HEK293 (cell line): ENCODE results near the gene PRKG1.

Source experiments
- KLF1 ChIP-seq: fragments of 450-650 bp; formaldehyde crosslinking; IDR thresholded peaks from 2 replicates; pipeline ENCODE4 v1.5.1; 2016; ENCODE audit warnings: missing biosample characterization, missing genetic modification characterization
- MYNN ChIP-seq: fragments of 450-650 bp; formaldehyde crosslinking; IDR thresholded peaks from 2 replicates; pipeline ENCODE4 v1.5.1; 2016; ENCODE audit warnings: missing biosample characterization, missing genetic modification characterization, borderline replicate concordance
- YY1 ChIP-seq: fragments of 450-650 bp; formaldehyde crosslinking; IDR thresholded peaks from 2 replicates; pipeline ENCODE4 v1.5.1; 2018; ENCODE audit warnings: missing biosample characterization, missing genetic modification characterization
- ZBTB20 ChIP-seq: fragments of 450-650 bp; formaldehyde crosslinking; IDR thresholded peaks from 2 replicates; pipeline ENCODE4 v1.5.1; 2016; ENCODE audit warnings: missing biosample characterization, missing genetic modification characterization
- ZEB2 ChIP-seq: fragments of 450-650 bp; formaldehyde crosslinking; IDR thresholded peaks from 2 replicates; pipeline ENCODE4 v1.5.1; 2016; ENCODE audit warnings: missing biosample characterization, missing genetic modification characterization
- ZFP3 ChIP-seq: fragments of 450-650 bp; formaldehyde crosslinking; IDR thresholded peaks from 2 replicates; pipeline ENCODE4 v1.5.1; 2016; ENCODE audit warnings: low read depth, missing biosample characterization, missing genetic modification characterization
- ZFP37 ChIP-seq: fragments of 450-650 bp; formaldehyde crosslinking; IDR thresholded peaks from 2 replicates; pipeline ENCODE4 v1.5.1; 2016; ENCODE audit warnings: missing biosample characterization, missing genetic modification characterization
- ZNF18 ChIP-seq: fragments of 450-650 bp; formaldehyde crosslinking; IDR thresholded peaks from 2 replicates; pipeline ENCODE4 v1.5.1; 2016; ENCODE audit warnings: missing biosample characterization, missing genetic modification characterization
- TF ChIP-seq, protein P1 (sequence below): fragments of 450-650 bp; formaldehyde crosslinking; IDR thresholded peaks from 2 replicates; pipeline ENCODE4 v1.5.1; 2016; ENCODE audit warnings: missing biosample characterization, missing genetic modification characterization

- TF ChIP-seq YY1 (tag by site-specific recombination): no peak
- TF ChIP-seq MYNN (tag by site-specific recombination): no peak
- TF ChIP-seq, protein P1, sequence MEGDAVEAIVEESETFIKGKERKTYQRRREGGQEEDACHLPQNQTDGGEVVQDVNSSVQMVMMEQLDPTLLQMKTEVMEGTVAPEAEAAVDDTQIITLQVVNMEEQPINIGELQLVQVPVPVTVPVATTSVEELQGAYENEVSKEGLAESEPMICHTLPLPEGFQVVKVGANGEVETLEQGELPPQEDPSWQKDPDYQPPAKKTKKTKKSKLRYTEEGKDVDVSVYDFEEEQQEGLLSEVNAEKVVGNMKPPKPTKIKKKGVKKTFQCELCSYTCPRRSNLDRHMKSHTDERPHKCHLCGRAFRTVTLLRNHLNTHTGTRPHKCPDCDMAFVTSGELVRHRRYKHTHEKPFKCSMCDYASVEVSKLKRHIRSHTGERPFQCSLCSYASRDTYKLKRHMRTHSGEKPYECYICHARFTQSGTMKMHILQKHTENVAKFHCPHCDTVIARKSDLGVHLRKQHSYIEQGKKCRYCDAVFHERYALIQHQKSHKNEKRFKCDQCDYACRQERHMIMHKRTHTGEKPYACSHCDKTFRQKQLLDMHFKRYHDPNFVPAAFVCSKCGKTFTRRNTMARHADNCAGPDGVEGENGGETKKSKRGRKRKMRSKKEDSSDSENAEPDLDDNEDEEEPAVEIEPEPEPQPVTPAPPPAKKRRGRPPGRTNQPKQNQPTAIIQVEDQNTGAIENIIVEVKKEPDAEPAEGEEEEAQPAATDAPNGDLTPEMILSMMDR (tag by site-specific recombination): no peak
- TF ChIP-seq ZFP3 (tag by site-specific recombination): no peak
- TF ChIP-seq ZFP37 (tag by site-specific recombination): no peak
- no peak for TF ChIP-seq ZNF18 (tag by site-specific recombination)
- TF ChIP-seq ZBTB20 (tag by site-specific recombination): no peak
- TF ChIP-seq KLF1 (tag by site-specific recombination): no peak
- TF ChIP-seq ZEB2 (tag by site-specific recombination): no peak
Measured at GRCh38 chr10:51699145-51699474, 624.8 kb downstream of the PRKG1 start.
